Ishikawa (cell line): ENCODE results near the gene ACO1.

Experiments
- CEBPB ChIP-seq: IDR thresholded peaks from 2 replicates; pipeline ENCODE4 v1.6.1; 2012
- EGR1 ChIP-seq: IDR thresholded peaks from 2 replicates; pipeline ENCODE4 v1.6.1; 2012
- EP300 ChIP-seq: IDR thresholded peaks from 2 replicates; pipeline ENCODE4 v1.6.1; 2012; ENCODE audit warnings: borderline replicate concordance
- FOXM1 ChIP-seq: IDR thresholded peaks from 2 replicates; pipeline ENCODE4 v1.6.1; 2012; ENCODE audit warnings: low read depth, borderline replicate concordance
- RAD21 ChIP-seq: IDR thresholded peaks from 2 replicates; pipeline ENCODE4 v1.6.1; 2012; ENCODE audit warnings: low read depth
- TAF1 ChIP-seq: IDR thresholded peaks from 2 replicates; pipeline ENCODE4 v1.6.1; 2012; ENCODE audit warnings: low read depth, mild to moderate bottlenecking
- TCF12 ChIP-seq: IDR thresholded peaks from 2 replicates; pipeline ENCODE4 v1.6.1; 2012; ENCODE audit warnings: low read depth
- TEAD4 ChIP-seq: IDR thresholded peaks from 2 replicates; pipeline ENCODE4 v1.6.1; 2012
- USF1 ChIP-seq: IDR thresholded peaks from 2 replicates; pipeline ENCODE4 v1.6.1; 2012
- YY1 ChIP-seq: IDR thresholded peaks from 2 replicates; pipeline ENCODE4 v1.6.1; 2012; ENCODE audit warnings: low read depth
- ZBTB7A ChIP-seq: IDR thresholded peaks from 2 replicates; pipeline ENCODE4 v1.6.1; 2012; ENCODE audit warnings: low read depth
- TF ChIP-seq, protein P1 (sequence below): IDR thresholded peaks from 2 replicates; pipeline ENCODE4 v1.6.1; 2012
- TF ChIP-seq, protein P2 (sequence below): IDR thresholded peaks from 2 replicates; pipeline ENCODE4 v1.6.1; 2012; ENCODE audit warnings: low read depth, mild to moderate bottlenecking

- TF ChIP-seq YY1 (no peak), EP300 (no peak), FOXM1 (no peak), CEBPB (no peak), TAF1 (no peak), RAD21 (no peak), USF1 (no peak), ZBTB7A (no peak), TEAD4 (no peak), TCF12 (no peak), EGR1 (no peak)
- TF ChIP-seq, protein P1, sequence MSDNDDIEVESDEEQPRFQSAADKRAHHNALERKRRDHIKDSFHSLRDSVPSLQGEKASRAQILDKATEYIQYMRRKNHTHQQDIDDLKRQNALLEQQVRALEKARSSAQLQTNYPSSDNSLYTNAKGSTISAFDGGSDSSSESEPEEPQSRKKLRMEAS, result no peak
- TF ChIP-seq, protein P2, sequence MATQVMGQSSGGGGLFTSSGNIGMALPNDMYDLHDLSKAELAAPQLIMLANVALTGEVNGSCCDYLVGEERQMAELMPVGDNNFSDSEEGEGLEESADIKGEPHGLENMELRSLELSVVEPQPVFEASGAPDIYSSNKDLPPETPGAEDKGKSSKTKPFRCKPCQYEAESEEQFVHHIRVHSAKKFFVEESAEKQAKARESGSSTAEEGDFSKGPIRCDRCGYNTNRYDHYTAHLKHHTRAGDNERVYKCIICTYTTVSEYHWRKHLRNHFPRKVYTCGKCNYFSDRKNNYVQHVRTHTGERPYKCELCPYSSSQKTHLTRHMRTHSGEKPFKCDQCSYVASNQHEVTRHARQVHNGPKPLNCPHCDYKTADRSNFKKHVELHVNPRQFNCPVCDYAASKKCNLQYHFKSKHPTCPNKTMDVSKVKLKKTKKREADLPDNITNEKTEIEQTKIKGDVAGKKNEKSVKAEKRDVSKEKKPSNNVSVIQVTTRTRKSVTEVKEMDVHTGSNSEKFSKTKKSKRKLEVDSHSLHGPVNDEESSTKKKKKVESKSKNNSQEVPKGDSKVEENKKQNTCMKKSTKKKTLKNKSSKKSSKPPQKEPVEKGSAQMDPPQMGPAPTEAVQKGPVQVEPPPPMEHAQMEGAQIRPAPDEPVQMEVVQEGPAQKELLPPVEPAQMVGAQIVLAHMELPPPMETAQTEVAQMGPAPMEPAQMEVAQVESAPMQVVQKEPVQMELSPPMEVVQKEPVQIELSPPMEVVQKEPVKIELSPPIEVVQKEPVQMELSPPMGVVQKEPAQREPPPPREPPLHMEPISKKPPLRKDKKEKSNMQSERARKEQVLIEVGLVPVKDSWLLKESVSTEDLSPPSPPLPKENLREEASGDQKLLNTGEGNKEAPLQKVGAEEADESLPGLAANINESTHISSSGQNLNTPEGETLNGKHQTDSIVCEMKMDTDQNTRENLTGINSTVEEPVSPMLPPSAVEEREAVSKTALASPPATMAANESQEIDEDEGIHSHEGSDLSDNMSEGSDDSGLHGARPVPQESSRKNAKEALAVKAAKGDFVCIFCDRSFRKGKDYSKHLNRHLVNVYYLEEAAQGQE, result no peak
Observed at GRCh38 chr9:32359452-32359851, 25.0 kb upstream of the ACO1 start.
